B cell (primary cell): Measurements from ENCODE around the gene MYLK4. TPM values are rescaled to one million over a fixed set of nuclear protein-coding genes. Genes with fewer than 3 reads are reported as not detected.

Experiments
- ATAC-seq: fragments of 200-7000 bp; cut with Tn5 transposase; one replicate; pipeline ENCODE4 v1.10.0; 2021; ENCODE audit warnings: low read depth, mild to moderate bottlenecking, moderate number of reproducible peaks, moderate library complexity
- CTCF ChIA-PET: fragments of 350-600 bp; sonication (Branson Sonifier 250); formaldehyde crosslinking; loops from one replicate; lab custom pipeline; 2021; ENCODE audit warnings: antibody characterized with exemption, inconsistent platforms; lab: Charles Lee
- POLR2A ChIA-PET: fragments of 350-600 bp; sonication (Branson Sonifier 250); formaldehyde crosslinking; loops from one replicate; lab custom pipeline; 2021; ENCODE audit warnings: antibody characterized with exemption; lab: Charles Lee
- DNase-seq: peaks from one replicate; pipeline ENCODE4 v3.0.0; 2013
- H2AFZ ChIP-seq: 2 replicates; pipeline ENCODE4 v1.6.1; 2012; ENCODE audit warnings: mild to moderate bottlenecking, low read depth, low read length; ENCODE audit not compliant: insufficient read depth, poor library complexity, severe bottlenecking
- H3K27ac ChIP-seq, 2 donors: 1 replicate in 1 of 2; 2 replicates in 1 of 2; pipeline ENCODE4 v1.5.1; 2012 to 2013; ENCODE audit warnings: low read length in 2 of 2, mild to moderate bottlenecking in 2 of 2, moderate library complexity in 1 of 2
- H3K27me3 ChIP-seq, 4 experiments: fragments of 200-600 bp in 1 of 4; sonication (generic) in 1 of 4; replicated peaks in 1 of 4; 1 replicate in 2 of 4; 2 replicates in 2 of 4; pipeline versions ENCODE4 v1.6.1 to v1.7.0; 2013 to 2016; ENCODE audit warnings: low read length in 3 of 4, mild to moderate bottlenecking in 2 of 4, mixed read lengths in 1 of 4, moderate library complexity in 1 of 4; ENCODE audit not compliant: insufficient read depth in 4 of 4, control insufficient read depth in 3 of 4; ENCODE audit errors: control extremely low read depth in 1 of 4
- H3K36me3 ChIP-seq, 2 experiments: replicated peaks in 1 of 2; 1 replicate in 1 of 2; 2 replicates in 1 of 2; pipeline versions ENCODE4 v1.6.1 to v1.7.1; 2013; ENCODE audit warnings: low read length in 1 of 2; ENCODE audit not compliant: insufficient read depth in 2 of 2, control insufficient read depth in 1 of 2; ENCODE audit errors: control extremely low read depth in 1 of 2, extremely low read depth in 1 of 2
- H3K4me1 ChIP-seq, 2 donors: fragments of 200-600 bp in 1 of 2; sonication (generic) in 1 of 2; 1 replicate in 1 of 2; 2 replicates in 1 of 2; pipeline versions ENCODE4 v1.5.1 to v1.6.1; 2013 to 2017; ENCODE audit warnings: low read length in 2 of 2; ENCODE audit not compliant: control insufficient read depth in 2 of 2, insufficient read depth in 2 of 2
- H3K4me2 ChIP-seq: replicated peaks from 2 replicates; pipeline ENCODE3; 2012; ENCODE audit warnings: mild to moderate bottlenecking, low read depth, low read length; ENCODE audit not compliant: poor library complexity, severe bottlenecking
- H3K4me3 ChIP-seq, 5 experiments: fragments of 200-600 bp in 1 of 5; sonication (generic) in 1 of 5; 1 replicate in 3 of 5; 2 replicates in 2 of 5; pipeline versions ENCODE4 v1.5.1 to v1.7.0; 2011 to 2016; ENCODE audit warnings: low read length in 4 of 5, mild to moderate bottlenecking in 4 of 5, low read depth in 2 of 5, control low read depth in 1 of 5, moderate library complexity in 1 of 5; ENCODE audit not compliant: insufficient read depth in 1 of 5; ENCODE audit errors: control extremely low read depth in 1 of 5, extremely low read depth in 1 of 5
- H3K79me2 ChIP-seq: fragments of 200-600 bp; sonication (generic); one replicate; pipeline ENCODE4 v1.6.0; 2016; ENCODE audit warnings: low read length; ENCODE audit not compliant: control insufficient read depth, insufficient read depth
- H3K9ac ChIP-seq: fragments of 200-600 bp; sonication (generic); 2 replicates; pipeline ENCODE4 v1.6.1; 2017; ENCODE audit warnings: mild to moderate bottlenecking, low read length, moderate library complexity
- H3K9me3 ChIP-seq, 3 donors: one replicate each; pipeline versions ENCODE4 v1.6.1 to v1.7.1; 2013; ENCODE audit warnings: low read length in 2 of 3; ENCODE audit not compliant: control insufficient read depth in 2 of 3, insufficient read depth in 1 of 3; ENCODE audit errors: control extremely low read depth in 1 of 3
- H4K20me1 ChIP-seq: 2 replicates; pipeline ENCODE4 v1.6.0; 2012; ENCODE audit warnings: mild to moderate bottlenecking, low read length; ENCODE audit not compliant: insufficient read depth, control insufficient read depth, poor library complexity, severe bottlenecking
- H3K27ac Mint-ChIP-seq: one replicate; pipeline ENCODE4 v1.8.0; 2021; ENCODE audit warnings: mixed read lengths
- H3K27me3 Mint-ChIP-seq: one replicate; pipeline ENCODE4 v1.8.0; 2021; ENCODE audit warnings: mixed read lengths
- H3K4me1 Mint-ChIP-seq: one replicate; pipeline ENCODE4 v1.8.0; 2021; ENCODE audit warnings: mixed read lengths
- H3K4me3 Mint-ChIP-seq: one replicate; pipeline ENCODE4 v1.8.0; 2021; ENCODE audit warnings: mixed read lengths
- H3K9me3 Mint-ChIP-seq: one replicate; pipeline ENCODE4 v1.8.0; 2022; ENCODE audit warnings: mixed read lengths; ENCODE audit not compliant: insufficient read depth
- CTCF ChIP-seq: fragments of 200-600 bp; IDR thresholded peaks from one replicate; pipeline ENCODE4 v1.8.0; 2022; ENCODE audit warnings: antibody characterized with exemption, mild to moderate bottlenecking
- EZH2 ChIP-seq: IDR thresholded peaks from 2 replicates; pipeline ENCODE4 v1.6.1; 2012; ENCODE audit warnings: borderline replicate concordance, low read depth, mild to moderate bottlenecking, moderate library complexity, low read length; ENCODE audit not compliant: insufficient read depth, poor library complexity, severe bottlenecking
- WGBS: methylation state at CpG from one replicate; pipeline ENCODE4 v1.1.5; 2013; ENCODE audit warnings: missing lambda C conversion rate; ENCODE audit not compliant: insufficient coverage; 5-methylcytosine and 5-hydroxymethylcytosine counted together
- intact Hi-C: fragments of 100-400 bp; cut with micrococcal nuclease; formaldehyde crosslinking; loops from one replicate; pipeline ENCODE4 v1.10.0; 2022
- polyA plus RNA-seq: library from polyadenylated mRNA; depleted of rRNA; stranded (reverse); fragments of >200 nt; gene quantifications from 2 replicates; pipeline ENCODE4 v1.2.3, GENCODE V29; 2012
- total RNA-seq, 2 donors: library from RNA; stranded (reverse); fragments of 120-200 nt in 1 of 2; gene quantifications; 1 replicate in 1 of 2; 2 replicates in 1 of 2; pipeline versions ENCODE4 v1.2.3 to v1.2.4, GENCODE V29; 2013 to 2022

The MYLK4 gene
- total and polyA plus RNA-seq, 2 donors (not counting 1 experiment from before 2014, with no cell fraction given) = 0.51 to 1.2 TPM

GRCh38 chr6:2745246-2745645 lies 5.5 kb downstream of the MYLK4 start:
- ChIA-PET POLR2A (no interaction called here), CTCF (interaction anchor here (0.7 kb wide), 1 partner anchor 221 kb away, joined by 3 read pairs; no protein-coding TSS in a partner anchor)
- no CpG with 5 or more reads among the region's 4 CpGs for WGBS
- no peaks in the 10 kb centered on the region for H4K20me1 ChIP-seq
- H3K36me3 ChIP-seq = no peaks in the 10 kb centered on the region
- no peak overlapping the region for H3K27ac Mint-ChIP-seq
- DNase-seq = no peak
- H3K9me3 Mint-ChIP-seq = no peaks in the 10 kb centered on the region
- TF ChIP-seq CTCF (no peak), EZH2 (no peak)
- intact Hi-C loops = no loop called here
- ATAC-seq = no peak
- H3K27me3 ChIP-seq = peaks cover 0 to 1% (median 0%) of the 10 kb centered on the region in 4 experiments
- peaks cover 11% of the 10 kb centered on the region for H3K27me3 Mint-ChIP-seq
- no peaks in the 10 kb centered on the region for H3K4me1 ChIP-seq
- H3K79me2 ChIP-seq = no peaks in the 10 kb centered on the region
- H3K27ac ChIP-seq = no peak overlapping the region
- peaks cover 3% of the 10 kb centered on the region for H3K4me1 Mint-ChIP-seq
- no peak overlapping the region for H3K4me3 Mint-ChIP-seq
- no peak overlapping the region for H3K4me2 ChIP-seq
- H3K4me3 ChIP-seq = no peak overlapping the region
- H3K9ac ChIP-seq = no peak overlapping the region
- no peak overlapping the region for H2AFZ ChIP-seq
- H3K9me3 ChIP-seq = no peaks in the 10 kb centered on the region

- 96% methylated on average over 6 of the region's 8 CpGs for WGBS
- H3K4me2 ChIP-seq = no peak overlapping the region
- no peaks in the 10 kb centered on the region for H4K20me1 ChIP-seq
- H3K27me3 ChIP-seq = no peaks in the 10 kb centered on the region
- no peaks in the 10 kb centered on the region for H3K9me3 ChIP-seq
- H3K4me1 ChIP-seq = no peaks in the 10 kb centered on the region
- no peak for ATAC-seq
- no peak overlapping the region for H3K4me3 ChIP-seq
- no peak overlapping the region for H3K4me3 Mint-ChIP-seq
- H3K79me2 ChIP-seq = no peaks in the 10 kb centered on the region
- no peak overlapping the region for H3K9ac ChIP-seq
- no peak overlapping the region for H3K27ac Mint-ChIP-seq
- H3K27me3 Mint-ChIP-seq = peaks cover 9% of the 10 kb centered on the region
- no peak overlapping the region for H2AFZ ChIP-seq
- DNase-seq = no peak
- intact Hi-C loops = no loop called here
- CTCF ChIA-PET = interaction anchor here (1.6 kb wide), 1 partner anchor 12 kb away, joined by 3 read pairs; no protein-coding TSS in a partner anchor
- no peak for TF ChIP-seq EZH2
- no peak for TF ChIP-seq CTCF
- no peaks in the 10 kb centered on the region for H3K9me3 Mint-ChIP-seq
- H3K36me3 ChIP-seq = no peaks in the 10 kb centered on the region
- POLR2A ChIA-PET = no interaction called here
- H3K4me1 Mint-ChIP-seq = peaks cover under 1% of the 10 kb centered on the region
- no peak overlapping the region for H3K27ac ChIP-seq
These were observed 5.9 kb downstream of the MYLK4 start for GRCh38 chr6:2744778-2745177.
